HEK293 (cell line): ENCODE results near the gene VTA1.

Source experiments
- CTCF ChIA-PET: fragments of 350-600 bp; formaldehyde crosslinking; extraction: SDS; loops from one replicate; lab custom pipeline; 2021; ENCODE audit warnings: antibody characterized with exemption; lab: Yijun Ruan, JAX
- POLR2A ChIA-PET: fragments of 300-600 bp; formaldehyde crosslinking; extraction: SDS; loops from one replicate; lab custom pipeline; 2020; ENCODE audit warnings: antibody characterized with exemption, inconsistent platforms; lab: Yijun Ruan, JAX
- H3K27ac ChIP-seq: fragments of 200-500 bp; sonication (Bioruptor generic); 2 replicates; pipeline ENCODE4 v1.5.1; 2014; ENCODE audit warnings: low read depth, low read length, control low read depth, inconsistent platforms; ENCODE audit errors: extremely low read depth
- H3K36me3 ChIP-seq, 2 experiments: fragments of 200-500 bp in 1 of 2; sonication (Bioruptor generic) in 1 of 2; 1 replicate in 1 of 2; 2 replicates in 1 of 2; pipeline ENCODE4 v1.5.1; 2014 to 2017; ENCODE audit warnings: inconsistent platforms in 2 of 2, low read length in 2 of 2; ENCODE audit not compliant: control insufficient read depth in 2 of 2, insufficient read depth in 1 of 2
- H3K4me1 ChIP-seq: fragments of 200-500 bp; sonication (Bioruptor generic); 2 replicates; pipeline ENCODE4 v1.5.1; 2014; ENCODE audit warnings: mild to moderate bottlenecking, low read length, inconsistent platforms; ENCODE audit not compliant: control insufficient read depth, insufficient read depth
- H3K4me3 ChIP-seq: 2 replicates; pipeline ENCODE4 v1.5.1; 2011; ENCODE audit warnings: low read depth, mild to moderate bottlenecking, control low read depth, low read length, moderate library complexity
- H3K9me3 ChIP-seq: fragments of 200-500 bp; sonication (Bioruptor generic); 2 replicates; pipeline ENCODE4 v1.5.1; 2014; ENCODE audit warnings: low read depth, low read length, inconsistent platforms; ENCODE audit not compliant: control insufficient read depth, insufficient read depth
- KLF8 ChIP-seq: fragments of 450-650 bp; formaldehyde crosslinking; IDR thresholded peaks from 2 replicates; pipeline ENCODE4 v1.5.1; 2016; ENCODE audit warnings: missing biosample characterization, missing genetic modification characterization
- REPIN1 ChIP-seq: fragments of 450-650 bp; formaldehyde crosslinking; IDR thresholded peaks from 2 replicates; pipeline ENCODE4 v1.5.1; 2017; ENCODE audit warnings: missing biosample characterization, missing genetic modification characterization, low read depth
- SP2 ChIP-seq: fragments of 450-650 bp; formaldehyde crosslinking; IDR thresholded peaks from 2 replicates; pipeline ENCODE4 v1.5.1; 2016; ENCODE audit warnings: missing biosample characterization, missing genetic modification characterization
- WT1 ChIP-seq: fragments of 450-650 bp; formaldehyde crosslinking; IDR thresholded peaks from 2 replicates; pipeline ENCODE4 v1.5.1; 2016; ENCODE audit warnings: missing biosample characterization, missing genetic modification characterization
- YY1 ChIP-seq: fragments of 450-650 bp; formaldehyde crosslinking; IDR thresholded peaks from 2 replicates; pipeline ENCODE4 v1.5.1; 2018; ENCODE audit warnings: missing biosample characterization, missing genetic modification characterization
- ZFHX2 ChIP-seq: fragments of 450-650 bp; formaldehyde crosslinking; conservative IDR thresholded peaks from 2 replicates; pipeline ENCODE4 v1.5.1; 2016; ENCODE audit warnings: missing biosample characterization, missing genetic modification characterization
- ZNF112 ChIP-seq: fragments of 450-650 bp; formaldehyde crosslinking; IDR thresholded peaks from 2 replicates; pipeline ENCODE4 v1.5.0; 2017; ENCODE audit warnings: missing biosample characterization, missing genetic modification characterization
- ZNF2 ChIP-seq: fragments of 450-650 bp; formaldehyde crosslinking; IDR thresholded peaks from 2 replicates; pipeline ENCODE4 v1.5.1; 2016; ENCODE audit warnings: missing biosample characterization, missing genetic modification characterization
- ZNF433 ChIP-seq: fragments of 450-650 bp; formaldehyde crosslinking; IDR thresholded peaks from 2 replicates; pipeline ENCODE4 v1.5.1; 2016; ENCODE audit warnings: missing biosample characterization, missing genetic modification characterization, low read depth
- ZNF514 ChIP-seq: fragments of 450-650 bp; formaldehyde crosslinking; IDR thresholded peaks from 2 replicates; pipeline ENCODE4 v1.5.1; 2016; ENCODE audit warnings: missing biosample characterization, missing genetic modification characterization
- ZNF544 ChIP-seq: fragments of 450-650 bp; formaldehyde crosslinking; IDR thresholded peaks from 2 replicates; pipeline ENCODE4 v1.5.0; 2017; ENCODE audit warnings: missing biosample characterization, missing genetic modification characterization
- ZNF654 ChIP-seq: fragments of 450-650 bp; formaldehyde crosslinking; IDR thresholded peaks from 2 replicates; pipeline ENCODE4 v1.5.1; 2016; ENCODE audit warnings: low read depth, missing biosample characterization, missing genetic modification characterization
- ZNF843 ChIP-seq: fragments of 450-650 bp; formaldehyde crosslinking; IDR thresholded peaks from 2 replicates; pipeline ENCODE4 v1.5.1; 2016; ENCODE audit warnings: missing biosample characterization, missing genetic modification characterization
- TF ChIP-seq, protein P1 (sequence below): fragments of 450-650 bp; formaldehyde crosslinking; IDR thresholded peaks from 2 replicates; pipeline ENCODE4 v1.5.1; 2016; ENCODE audit warnings: missing biosample characterization, missing genetic modification characterization, borderline replicate concordance
- TF ChIP-seq, protein P2 (sequence below): fragments of 450-650 bp; formaldehyde crosslinking; IDR thresholded peaks from 2 replicates; pipeline ENCODE4 v1.5.1; 2016; ENCODE audit warnings: missing biosample characterization, missing genetic modification characterization, borderline replicate concordance
- TF ChIP-seq, protein P3 (sequence below): fragments of 450-650 bp; formaldehyde crosslinking; IDR thresholded peaks from 2 replicates; pipeline ENCODE4 v1.5.1; 2016; ENCODE audit warnings: missing biosample characterization, missing genetic modification characterization
- TF ChIP-seq, protein P4 (sequence below): fragments of 450-650 bp; formaldehyde crosslinking; conservative IDR thresholded peaks from 2 replicates; pipeline ENCODE4 v1.5.1; 2016; ENCODE audit warnings: low read depth, missing biosample characterization, missing genetic modification characterization

The VTA1 gene

DNA sequence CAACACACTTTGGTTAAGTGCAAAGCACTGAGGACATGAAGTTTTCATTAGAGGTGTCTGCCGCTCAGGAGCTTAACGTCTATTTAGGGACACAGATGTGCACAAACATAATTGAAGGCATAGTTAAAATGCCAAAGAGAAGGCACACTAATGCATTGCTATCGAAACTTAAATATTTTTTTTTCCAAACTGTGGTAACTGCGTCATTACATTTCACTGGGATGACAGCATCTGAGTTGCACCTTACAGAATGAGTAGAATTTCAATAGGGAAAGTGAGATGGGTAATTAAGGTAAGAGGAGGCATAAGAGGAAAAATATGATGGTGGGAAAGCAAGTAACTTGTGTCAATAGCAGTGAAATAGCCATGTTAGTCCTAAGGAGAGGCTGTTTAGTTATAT is 79.7 kb downstream of the VTA1 start:
- TF ChIP-seq, protein P1, sequence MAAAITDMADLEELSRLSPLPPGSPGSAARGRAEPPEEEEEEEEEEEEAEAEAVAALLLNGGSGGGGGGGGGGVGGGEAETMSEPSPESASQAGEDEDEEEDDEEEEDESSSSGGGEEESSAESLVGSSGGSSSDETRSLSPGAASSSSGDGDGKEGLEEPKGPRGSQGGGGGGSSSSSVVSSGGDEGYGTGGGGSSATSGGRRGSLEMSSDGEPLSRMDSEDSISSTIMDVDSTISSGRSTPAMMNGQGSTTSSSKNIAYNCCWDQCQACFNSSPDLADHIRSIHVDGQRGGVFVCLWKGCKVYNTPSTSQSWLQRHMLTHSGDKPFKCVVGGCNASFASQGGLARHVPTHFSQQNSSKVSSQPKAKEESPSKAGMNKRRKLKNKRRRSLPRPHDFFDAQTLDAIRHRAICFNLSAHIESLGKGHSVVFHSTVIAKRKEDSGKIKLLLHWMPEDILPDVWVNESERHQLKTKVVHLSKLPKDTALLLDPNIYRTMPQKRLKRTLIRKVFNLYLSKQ = no peak
- TF ChIP-seq ZNF843 (tag by site-specific recombination) (no peak), ZNF544 (tag by site-specific recombination) (no peak), YY1 (tag by site-specific recombination) (no peak), ZNF514 (tag by site-specific recombination) (no peak), ZNF112 (tag by site-specific recombination) (no peak), KLF8 (no peak), ZFHX2 (no peak), ZNF433 (tag by site-specific recombination) (no peak), SP2 (tag by site-specific recombination) (no peak), ZNF654 (tag by site-specific recombination) (no peak), WT1 (no peak), REPIN1 (tag by site-specific recombination) (no peak), ZNF2 (tag by site-specific recombination) (no peak)
- TF ChIP-seq, protein P2, sequence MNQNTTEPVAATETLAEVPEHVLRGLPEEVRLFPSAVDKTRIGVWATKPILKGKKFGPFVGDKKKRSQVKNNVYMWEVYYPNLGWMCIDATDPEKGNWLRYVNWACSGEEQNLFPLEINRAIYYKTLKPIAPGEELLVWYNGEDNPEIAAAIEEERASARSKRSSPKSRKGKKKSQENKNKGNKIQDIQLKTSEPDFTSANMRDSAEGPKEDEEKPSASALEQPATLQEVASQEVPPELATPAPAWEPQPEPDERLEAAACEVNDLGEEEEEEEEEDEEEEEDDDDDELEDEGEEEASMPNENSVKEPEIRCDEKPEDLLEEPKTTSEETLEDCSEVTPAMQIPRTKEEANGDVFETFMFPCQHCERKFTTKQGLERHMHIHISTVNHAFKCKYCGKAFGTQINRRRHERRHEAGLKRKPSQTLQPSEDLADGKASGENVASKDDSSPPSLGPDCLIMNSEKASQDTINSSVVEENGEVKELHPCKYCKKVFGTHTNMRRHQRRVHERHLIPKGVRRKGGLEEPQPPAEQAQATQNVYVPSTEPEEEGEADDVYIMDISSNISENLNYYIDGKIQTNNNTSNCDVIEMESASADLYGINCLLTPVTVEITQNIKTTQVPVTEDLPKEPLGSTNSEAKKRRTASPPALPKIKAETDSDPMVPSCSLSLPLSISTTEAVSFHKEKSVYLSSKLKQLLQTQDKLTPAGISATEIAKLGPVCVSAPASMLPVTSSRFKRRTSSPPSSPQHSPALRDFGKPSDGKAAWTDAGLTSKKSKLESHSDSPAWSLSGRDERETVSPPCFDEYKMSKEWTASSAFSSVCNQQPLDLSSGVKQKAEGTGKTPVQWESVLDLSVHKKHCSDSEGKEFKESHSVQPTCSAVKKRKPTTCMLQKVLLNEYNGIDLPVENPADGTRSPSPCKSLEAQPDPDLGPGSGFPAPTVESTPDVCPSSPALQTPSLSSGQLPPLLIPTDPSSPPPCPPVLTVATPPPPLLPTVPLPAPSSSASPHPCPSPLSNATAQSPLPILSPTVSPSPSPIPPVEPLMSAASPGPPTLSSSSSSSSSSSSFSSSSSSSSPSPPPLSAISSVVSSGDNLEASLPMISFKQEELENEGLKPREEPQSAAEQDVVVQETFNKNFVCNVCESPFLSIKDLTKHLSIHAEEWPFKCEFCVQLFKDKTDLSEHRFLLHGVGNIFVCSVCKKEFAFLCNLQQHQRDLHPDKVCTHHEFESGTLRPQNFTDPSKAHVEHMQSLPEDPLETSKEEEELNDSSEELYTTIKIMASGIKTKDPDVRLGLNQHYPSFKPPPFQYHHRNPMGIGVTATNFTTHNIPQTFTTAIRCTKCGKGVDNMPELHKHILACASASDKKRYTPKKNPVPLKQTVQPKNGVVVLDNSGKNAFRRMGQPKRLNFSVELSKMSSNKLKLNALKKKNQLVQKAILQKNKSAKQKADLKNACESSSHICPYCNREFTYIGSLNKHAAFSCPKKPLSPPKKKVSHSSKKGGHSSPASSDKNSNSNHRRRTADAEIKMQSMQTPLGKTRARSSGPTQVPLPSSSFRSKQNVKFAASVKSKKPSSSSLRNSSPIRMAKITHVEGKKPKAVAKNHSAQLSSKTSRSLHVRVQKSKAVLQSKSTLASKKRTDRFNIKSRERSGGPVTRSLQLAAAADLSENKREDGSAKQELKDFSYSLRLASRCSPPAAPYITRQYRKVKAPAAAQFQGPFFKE (tag by site-specific recombination) = no peak
- TF ChIP-seq, protein P3, sequence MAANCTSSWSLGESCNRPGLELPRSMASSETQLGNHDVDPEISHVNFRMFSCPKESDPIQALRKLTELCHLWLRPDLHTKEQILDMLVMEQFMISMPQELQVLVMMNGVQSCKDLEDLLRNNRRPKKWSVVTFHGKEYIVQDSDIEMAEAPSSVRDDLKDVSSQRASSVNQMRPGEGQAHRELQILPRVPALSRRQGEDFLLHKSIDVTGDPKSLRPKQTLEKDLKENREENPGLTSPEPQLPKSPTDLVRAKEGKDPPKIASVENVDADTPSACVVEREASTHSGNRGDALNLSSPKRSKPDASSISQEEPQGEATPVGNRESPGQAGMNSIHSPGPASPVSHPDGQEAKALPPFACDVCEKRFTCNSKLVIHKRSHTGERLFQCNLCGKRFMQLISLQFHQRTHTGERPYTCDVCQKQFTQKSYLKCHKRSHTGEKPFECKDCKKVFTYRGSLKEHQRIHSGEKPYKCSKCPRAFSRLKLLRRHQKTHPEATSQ (tag by site-specific recombination) = no peak
- TF ChIP-seq, protein P4, sequence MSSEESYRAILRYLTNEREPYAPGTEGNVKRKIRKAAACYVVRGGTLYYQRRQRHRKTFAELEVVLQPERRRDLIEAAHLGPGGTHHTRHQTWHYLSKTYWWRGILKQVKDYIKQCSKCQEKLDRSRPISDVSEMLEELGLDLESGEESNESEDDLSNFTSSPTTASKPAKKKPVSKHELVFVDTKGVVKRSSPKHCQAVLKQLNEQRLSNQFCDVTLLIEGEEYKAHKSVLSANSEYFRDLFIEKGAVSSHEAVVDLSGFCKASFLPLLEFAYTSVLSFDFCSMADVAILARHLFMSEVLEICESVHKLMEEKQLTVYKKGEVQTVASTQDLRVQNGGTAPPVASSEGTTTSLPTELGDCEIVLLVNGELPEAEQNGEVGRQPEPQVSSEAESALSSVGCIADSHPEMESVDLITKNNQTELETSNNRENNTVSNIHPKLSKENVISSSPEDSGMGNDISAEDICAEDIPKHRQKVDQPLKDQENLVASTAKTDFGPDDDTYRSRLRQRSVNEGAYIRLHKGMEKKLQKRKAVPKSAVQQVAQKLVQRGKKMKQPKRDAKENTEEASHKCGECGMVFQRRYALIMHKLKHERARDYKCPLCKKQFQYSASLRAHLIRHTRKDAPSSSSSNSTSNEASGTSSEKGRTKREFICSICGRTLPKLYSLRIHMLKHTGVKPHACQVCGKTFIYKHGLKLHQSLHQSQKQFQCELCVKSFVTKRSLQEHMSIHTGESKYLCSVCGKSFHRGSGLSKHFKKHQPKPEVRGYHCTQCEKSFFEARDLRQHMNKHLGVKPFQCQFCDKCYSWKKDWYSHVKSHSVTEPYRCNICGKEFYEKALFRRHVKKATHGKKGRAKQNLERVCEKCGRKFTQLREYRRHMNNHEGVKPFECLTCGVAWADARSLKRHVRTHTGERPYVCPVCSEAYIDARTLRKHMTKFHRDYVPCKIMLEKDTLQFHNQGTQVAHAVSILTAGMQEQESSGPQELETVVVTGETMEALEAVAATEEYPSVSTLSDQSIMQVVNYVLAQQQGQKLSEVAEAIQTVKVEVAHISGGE (tag by site-specific recombination) = no peak
- no peaks in the 10 kb centered on the region for H3K4me1 ChIP-seq
- no peak overlapping the region for H3K27ac ChIP-seq
- ChIA-PET POLR2A (no interaction called here), CTCF (interaction anchor here (0.6 kb wide), 1 partner anchor 161 kb away, joined by 3 read pairs; no protein-coding TSS in a partner anchor)
- H3K9me3 ChIP-seq = no peaks in the 10 kb centered on the region
- H3K4me3 ChIP-seq = no peak overlapping the region
- no peaks in the 10 kb centered on the region for H3K36me3 ChIP-seq
